GM23338 (cell line): Measurements from ENCODE around the gene INPP5D. TPM values are rescaled to one million over a fixed set of nuclear protein-coding genes. Genes with fewer than 3 reads are reported as not detected.
A peak's percentile ranks its signal among the peaks of the same experiment; 100 is the strongest.

Experiments
- ATAC-seq: fragments of 200-7000 bp; cut with Tn5 transposase; 3 replicates; pipeline ENCODE4 v1.9.1; 2020
- DNase-seq: peaks from one replicate; pipeline ENCODE4 v3.0.0-alpha.2; 2015; ENCODE audit warnings: low spot score
- H2AFZ ChIP-seq: fragments of 200-600 bp; sonication (generic); 2 replicates; pipeline ENCODE4 v1.8.0; 2016; ENCODE audit warnings: antibody characterized with exemption, mild to moderate bottlenecking, moderate library complexity
- H3F3A ChIP-seq: fragments of 200-600 bp; sonication (generic); replicated peaks from 2 replicates; pipeline ENCODE4 v1.8.0; 2017; ENCODE audit warnings: antibody characterized with exemption, mixed run types, low read depth
- H3K27ac ChIP-seq: fragments of 200-600 bp; sonication (generic); 2 replicates; pipeline ENCODE4 v1.6.1; 2016; ENCODE audit warnings: low read depth
- H3K27me3 ChIP-seq: fragments of 200-600 bp; sonication (generic); 2 replicates; pipeline ENCODE4 v1.8.0; 2016; ENCODE audit warnings: mild to moderate bottlenecking, mixed run types, moderate library complexity; ENCODE audit not compliant: insufficient read depth
- H3K36me3 ChIP-seq: fragments of 200-600 bp; sonication (generic); 2 replicates; pipeline ENCODE4 v1.8.0; 2016; ENCODE audit warnings: mild to moderate bottlenecking; ENCODE audit not compliant: insufficient read depth
- H3K4me1 ChIP-seq: fragments of 200-600 bp; sonication (generic); 2 replicates; pipeline ENCODE4 v1.8.0; 2016; ENCODE audit warnings: mild to moderate bottlenecking, moderate library complexity; ENCODE audit not compliant: insufficient read depth
- H3K4me2 ChIP-seq: fragments of 200-600 bp; sonication (generic); 2 replicates; pipeline ENCODE4 v1.7.1; 2017; ENCODE audit warnings: mixed run types
- H3K4me3 ChIP-seq: fragments of 200-600 bp; sonication (generic); 2 replicates; pipeline ENCODE4 v1.6.1; 2016; ENCODE audit warnings: mixed run types
- H3K79me2 ChIP-seq: fragments of 200-600 bp; sonication (generic); replicated peaks from 2 replicates; pipeline ENCODE4 v1.8.0; 2017; ENCODE audit warnings: mild to moderate bottlenecking; ENCODE audit not compliant: insufficient read depth
- H3K9me2 ChIP-seq: fragments of 200-600 bp; sonication (generic); 2 replicates; pipeline ENCODE4 v1.8.0; 2017; ENCODE audit not compliant: insufficient read depth
- H4K20me1 ChIP-seq: fragments of 200-600 bp; sonication (generic); replicated peaks from 2 replicates; pipeline ENCODE4 v1.8.0; 2017; ENCODE audit warnings: mild to moderate bottlenecking; ENCODE audit not compliant: insufficient read depth
- H3K27ac Mint-ChIP-seq: 2 replicates; pipeline ENCODE4 v1.8.0; 2020; ENCODE audit warnings: inconsistent platforms, mild to moderate bottlenecking, moderate library complexity, mixed read lengths
- H3K27me3 Mint-ChIP-seq: 3 replicates; pipeline ENCODE4 v1.8.0; 2022; ENCODE audit warnings: low read depth, mild to moderate bottlenecking, moderate library complexity, mixed read lengths, inconsistent platforms; ENCODE audit not compliant: insufficient read depth, poor library complexity
- H3K36me3 Mint-ChIP-seq: 3 replicates; pipeline ENCODE4 v1.8.0; 2021; ENCODE audit warnings: low read depth, mild to moderate bottlenecking, inconsistent platforms, moderate library complexity, mixed read lengths
- H3K4me1 Mint-ChIP-seq: 3 replicates; pipeline ENCODE4 v1.8.0; 2020; ENCODE audit warnings: mild to moderate bottlenecking, inconsistent platforms, mixed read lengths
- H3K4me3 Mint-ChIP-seq: 3 replicates; pipeline ENCODE4 v1.8.0; 2021; ENCODE audit warnings: moderate library complexity, mild to moderate bottlenecking, inconsistent platforms, mixed read lengths
- H3K9me3 Mint-ChIP-seq: 3 replicates; pipeline ENCODE4 v1.8.0; 2020; ENCODE audit warnings: moderate library complexity, mild to moderate bottlenecking, inconsistent platforms, mixed read lengths
- CREB1 ChIP-seq: fragments of 250-450 bp; sonication (Bioruptor Pico); IDR thresholded peaks from 2 replicates; pipeline ENCODE4 v1.5.0; 2020; ENCODE audit warnings: low read depth, mild to moderate bottlenecking, moderate library complexity
- CTCF ChIP-seq, 2 experiments: fragments of 200-600 bp in 1 of 2; sonication (generic) in 1 of 2; conservative IDR thresholded peaks; 2 replicates each; pipeline versions ENCODE4 v1.5.1 to v1.6.1; 2016 to 2017; ENCODE audit warnings: antibody characterized with exemption in 2 of 2, low read depth in 2 of 2, mild to moderate bottlenecking in 2 of 2, moderate library complexity in 1 of 2
- ETS1 ChIP-seq: IDR thresholded peaks from 2 replicates; pipeline ENCODE4 v1.6.1; 2016; ENCODE audit warnings: antibody characterized with exemption
- EZH2 ChIP-seq: fragments of 200-600 bp; sonication (generic); IDR thresholded peaks from one replicate; pipeline ENCODE4 v1.8.0; 2017; ENCODE audit warnings: antibody characterized with exemption, mild to moderate bottlenecking, low read depth; ENCODE audit not compliant: unreplicated experiment
- EZH2phosphoT487 ChIP-seq: fragments of 200-600 bp; sonication (generic); IDR thresholded peaks from one replicate; pipeline ENCODE4 v1.8.1; 2018; ENCODE audit warnings: antibody characterized with exemption; ENCODE audit not compliant: unreplicated experiment
- JUNB ChIP-seq: IDR thresholded peaks from one replicate; pipeline ENCODE4 v1.6.1; 2016; ENCODE audit warnings: antibody characterized with exemption; ENCODE audit not compliant: unreplicated experiment
- NANOG ChIP-seq: IDR thresholded peaks from 2 replicates; pipeline ENCODE4 v1.6.1; 2016; ENCODE audit warnings: antibody characterized with exemption, borderline replicate concordance
- POLR2AphosphoS5 ChIP-seq: IDR thresholded peaks from 2 replicates; pipeline ENCODE4 v1.6.1; 2016; ENCODE audit warnings: antibody characterized with exemption, low read depth
- REST ChIP-seq: IDR thresholded peaks from one replicate; pipeline ENCODE4 v1.6.1; 2018; ENCODE audit warnings: antibody characterized with exemption; ENCODE audit not compliant: unreplicated experiment
- STAT1 ChIP-seq: IDR thresholded peaks from one replicate; pipeline ENCODE4 v1.6.1; 2016; ENCODE audit warnings: antibody characterized with exemption; ENCODE audit not compliant: unreplicated experiment
- ZNF114 ChIP-seq: fragments of 250-450 bp; sonication (Bioruptor Pico); IDR thresholded peaks from 2 replicates; pipeline ENCODE4 v1.5.0; 2020; ENCODE audit warnings: mild to moderate bottlenecking, moderate library complexity
- ZNF331 ChIP-seq: fragments of 250-450 bp; sonication (Bioruptor Pico); IDR thresholded peaks from 2 replicates; pipeline ENCODE4 v1.5.0; 2020; ENCODE audit warnings: low read depth, mild to moderate bottlenecking, moderate library complexity
- ZNF462 ChIP-seq: fragments of 250-450 bp; sonication (Bioruptor Pico); IDR thresholded peaks from 2 replicates; pipeline ENCODE4 v1.5.0; 2020; ENCODE audit warnings: mild to moderate bottlenecking, moderate library complexity
- polyA plus RNA-seq: library from polyadenylated mRNA; unstranded; fragments of >200 nt; fragmentation: Nextera tagmentation; extraction: Ambion mirVana; gene quantifications from 2 replicates; pipeline ENCODE4 v1.2.1, GENCODE V29; 2016
- total RNA-seq: library from RNA; depleted of rRNA; stranded (reverse); fragments of >200 nt; shearing (Covaris generic); gene quantifications from 2 replicates; pipeline ENCODE4 v1.2.3, GENCODE V29; 2014

The INPP5D gene
- total and polyA plus RNA-seq, 2 experiments from 2014 or later = 6.6 to 8.3 TPM

- peaks cover 3% of the 10 kb centered on the region; the same call in 1 of the 3 replicates for H3K9me3 Mint-ChIP-seq
- no peak overlapping the region for H3K4me3 Mint-ChIP-seq
- Histone ChIP-seq H3K79me2 (no peaks in the 10 kb centered on the region), H2AFZ (peak overlapping the region; percentile 48), H3K27ac (no peak overlapping the region), H3K27me3 (no peaks in the 10 kb centered on the region), H3K4me2 (no peak overlapping the region), H3F3A (no peaks in the 10 kb centered on the region), H3K4me1 (peaks cover 3% of the 10 kb centered on the region; the same call in 1 of the 2 replicates), H4K20me1 (no peaks in the 10 kb centered on the region), H3K36me3 (no peaks in the 10 kb centered on the region), H3K4me3 (no peak overlapping the region), H3K9me2 (no peaks in the 10 kb centered on the region; the same call in 1 of the 2 replicates)
- H3K27ac Mint-ChIP-seq = 0 out of 2 replicates have a peak overlapping the region, but pooled peaks have one; percentile 21
- peaks cover 14% of the 10 kb centered on the region for H3K4me1 Mint-ChIP-seq
- TF ChIP-seq REST (no peak), JUNB (no peak), ETS1 (no peak), ZNF462 (no peak), POLR2AphosphoS5 (no peak), CREB1 (no peak), CTCF (conservative IDR thresholded peaks at IDR 0.05; ENCODE audit: low read depth in 2 of 2) (no peak), ZNF331 (CRISPR knock-in tag) (no peak), EZH2phosphoT487 (no peak), ZNF114 (CRISPR knock-in tag) (no peak), NANOG (no peak), STAT1 (no peak), EZH2 (no peak)
- H3K36me3 Mint-ChIP-seq = peaks cover 5% of the 10 kb centered on the region; the same call in 2 of the 3 replicates
- peak; percentile 39 for ATAC-seq
- DNase-seq = no peak
- H3K27me3 Mint-ChIP-seq = no peaks in the 10 kb centered on the region
These were observed 70.4 kb downstream of the INPP5D start for GRCh38 chr2:233130481-233131020.
